Embryonic facial prominence (tissue), 1 donor: ENCODE results near the gene IL24.

Experiments
- DNase-seq: peaks from one replicate; pipeline ENCODE4 v3.0.0-alpha.2; 2016; ENCODE audit errors: extremely low spot score

IL24 gene

GRCh38 chr1:206924592-206925105 lies 27.4 kb downstream of the IL24 start:
- no peak for DNase-seq

GRCh38 chr1:206925106-206925736 lies 28.0 kb downstream of the IL24 start:
- DNase-seq, result no peak

GRCh38 chr1:206926286-206926685 lies 29.0 kb downstream of the IL24 start:
- DNase-seq, result no peak

GRCh38 chr1:206929524-206929923 lies 32.3 kb downstream of the IL24 start:
- no peak for DNase-seq

GRCh38 chr1:206930210-206930798 lies 33.1 kb downstream of the IL24 start:
- DNase-seq, result no peak

- no peak for DNase-seq
Measured at GRCh38 chr1:206931709-206932108, 34.5 kb downstream of the IL24 start.

- no peak for DNase-seq
Measured at GRCh38 chr1:206932177-206932576, 34.9 kb downstream of the IL24 start.

- DNase-seq, result no peak
Measured at GRCh38 chr1:206933333-206933945, 36.2 kb downstream of the IL24 start.

- DNase-seq, result no peak
Measured at GRCh38 chr1:206935491-206936067, 38.3 kb downstream of the IL24 start.

- DNase-seq, result no peak
Measured at GRCh38 chr1:206937425-206937824, 40.2 kb downstream of the IL24 start.

GRCh38 chr1:206939131-206939530 lies 41.9 kb downstream of the IL24 start:
- DNase-seq, result no peak

GRCh38 chr1:206939841-206940587 lies 42.8 kb downstream of the IL24 start:
- no peak for DNase-seq

GRCh38 chr1:206940588-206940936 lies 43.3 kb downstream of the IL24 start:
- no peak for DNase-seq

GRCh38 chr1:206941766-206942418 lies 44.6 kb downstream of the IL24 start:
- no peak for DNase-seq

- no peak for DNase-seq
Measured at GRCh38 chr1:206944703-206945102, 47.5 kb downstream of the IL24 start.

GRCh38 chr1:206945779-206946178 lies 48.5 kb downstream of the IL24 start:
- no peak for DNase-seq

- no peak for DNase-seq
Measured at GRCh38 chr1:206946261-206946660, 49.0 kb downstream of the IL24 start, which contains the start of gene PIGR. PIGR (minus strand) TSS chr1:206946466; CDS start chr1:206940531, 5,935 bp downstream.

GRCh38 chr1:206947255-206947654 lies 50.0 kb downstream of the IL24 start:
- no peak for DNase-seq

- no peak for DNase-seq
Measured at GRCh38 chr1:206949208-206949607, 52.0 kb downstream of the IL24 start.

GRCh38 chr1:206949641-206950040 lies 52.4 kb downstream of the IL24 start:
- no peak for DNase-seq

- DNase-seq, result no peak
Measured at GRCh38 chr1:206951318-206952100, 54.3 kb downstream of the IL24 start.
